ENCODE results near the gene IL10RA. TPM values are rescaled to one million over a fixed set of nuclear protein-coding genes. Genes with fewer than 3 reads are reported as not detected.

IL10RA gene
- total RNA-seq, 1 donor from 2014 or later: 8.9 TPM

- Histone ChIP-seq H3K27me3 (ENCODE audit: control insufficient read depth in 3 of 3, insufficient read depth in 3 of 3, low read length in 3 of 3) (no peaks in the 10 kb centered on the region), H3K4me1 (ENCODE audit: control insufficient read depth in 3 of 3, insufficient read depth in 3 of 3, low read length in 3 of 3) (peaks cover 0 to 13% (median 4%) of the 10 kb centered on the region in 3 donors), H3K36me3 (ENCODE audit: control insufficient read depth in 3 of 3, insufficient read depth in 3 of 3, low read length in 3 of 3) (peaks cover 0 to 4% (median 0%) of the 10 kb centered on the region in 3 donors), H3K27ac (ENCODE audit: low read depth, low read length) (no peak overlapping the region), H3K9ac (ENCODE audit: low read depth in 1 of 3, low read length in 3 of 3) (no peak overlapping the region), H3K4me3 (ENCODE audit: low read length in 3 of 3) (no peak overlapping the region), H3K9me3 (ENCODE audit: control insufficient read depth in 3 of 3, low read length in 3 of 3) (no peaks in the 10 kb centered on the region)
These were observed 12.6 kb downstream of the IL10RA start for GRCh38 chr11:117998664-117999353.

DNA sequence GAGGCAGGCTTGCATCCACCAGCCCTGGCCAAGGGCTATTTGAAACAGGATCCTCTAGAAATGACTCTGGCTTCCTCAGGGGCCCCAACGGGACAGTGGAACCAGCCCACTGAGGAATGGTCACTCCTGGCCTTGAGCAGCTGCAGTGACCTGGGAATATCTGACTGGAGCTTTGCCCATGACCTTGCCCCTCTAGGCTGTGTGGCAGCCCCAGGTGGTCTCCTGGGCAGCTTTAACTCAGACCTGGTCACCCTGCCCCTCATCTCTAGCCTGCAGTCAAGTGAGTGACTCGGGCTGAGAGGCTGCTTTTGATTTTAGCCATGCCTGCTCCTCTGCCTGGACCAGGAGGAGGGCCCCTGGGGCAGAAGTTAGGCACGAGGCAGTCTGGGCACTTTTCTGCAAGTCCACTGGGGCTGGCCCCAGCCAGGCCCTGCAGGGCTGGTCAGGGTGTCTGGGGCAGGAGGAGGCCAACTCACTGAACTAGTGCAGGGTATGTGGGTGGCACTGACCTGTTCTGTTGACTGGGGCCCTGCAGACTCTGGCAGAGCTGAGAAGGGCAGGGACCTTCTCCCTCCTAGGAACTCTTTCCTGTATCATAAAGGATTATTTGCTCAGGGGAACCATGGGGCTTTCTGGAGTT, 13.3 kb downstream of the IL10RA start:
- H3K4me1 ChIP-seq (ENCODE audit: control insufficient read depth in 3 of 3, insufficient read depth in 3 of 3, low read length in 3 of 3): peaks cover 0 to 13% (median 4%) of the 10 kb centered on the region in 3 donors
- no peak overlapping the region for H3K4me3 ChIP-seq (ENCODE audit: low read length in 3 of 3)
- no peak overlapping the region for H3K9ac ChIP-seq (ENCODE audit: low read depth in 1 of 3, low read length in 3 of 3)
- H3K9me3 ChIP-seq (ENCODE audit: control insufficient read depth in 3 of 3, low read length in 3 of 3): no peaks in the 10 kb centered on the region
- H3K27me3 ChIP-seq (ENCODE audit: control insufficient read depth in 3 of 3, insufficient read depth in 3 of 3, low read length in 3 of 3): no peaks in the 10 kb centered on the region
- H3K36me3 ChIP-seq (ENCODE audit: control insufficient read depth in 3 of 3, insufficient read depth in 3 of 3, low read length in 3 of 3): peaks cover 0 to 4% (median 0%) of the 10 kb centered on the region in 3 donors
- no peak overlapping the region for H3K27ac ChIP-seq (ENCODE audit: low read depth, low read length)

GRCh38 chr11:118000067-118000849, 14.1 kb downstream of the IL10RA start:
- peaks cover 0 to 2% (median 0%) of the 10 kb centered on the region in 3 donors for H3K27me3 ChIP-seq (ENCODE audit: control insufficient read depth in 3 of 3, insufficient read depth in 3 of 3, low read length in 3 of 3)
- H3K4me3 ChIP-seq (ENCODE audit: low read length in 3 of 3): no peak overlapping the region
- no peak overlapping the region for H3K9ac ChIP-seq (ENCODE audit: low read depth in 1 of 3, low read length in 3 of 3)
- H3K9me3 ChIP-seq (ENCODE audit: control insufficient read depth in 3 of 3, low read length in 3 of 3): no peaks in the 10 kb centered on the region
- H3K4me1 ChIP-seq (ENCODE audit: control insufficient read depth in 3 of 3, insufficient read depth in 3 of 3, low read length in 3 of 3): peaks cover 0 to 12% (median 1%) of the 10 kb centered on the region in 3 donors
- no peak overlapping the region for H3K27ac ChIP-seq (ENCODE audit: low read depth, low read length)
- peaks cover 0 to 1% (median 0%) of the 10 kb centered on the region in 3 donors for H3K36me3 ChIP-seq (ENCODE audit: control insufficient read depth in 3 of 3, insufficient read depth in 3 of 3, low read length in 3 of 3)

DNA sequence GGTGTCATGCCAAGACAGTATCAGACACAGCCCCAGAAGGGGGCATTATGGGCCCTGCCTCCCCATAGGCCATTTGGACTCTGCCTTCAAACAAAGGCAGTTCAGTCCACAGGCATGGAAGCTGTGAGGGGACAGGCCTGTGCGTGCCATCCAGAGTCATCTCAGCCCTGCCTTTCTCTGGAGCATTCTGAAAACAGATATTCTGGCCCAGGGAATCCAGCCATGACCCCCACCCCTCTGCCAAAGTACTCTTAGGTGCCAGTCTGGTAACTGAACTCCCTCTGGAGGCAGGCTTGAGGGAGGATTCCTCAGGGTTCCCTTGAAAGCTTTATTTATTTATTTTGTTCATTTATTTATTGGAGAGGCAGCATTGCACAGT, 14.6 kb downstream of the IL10RA start:
- no peaks in the 10 kb centered on the region for H3K36me3 ChIP-seq (ENCODE audit: control insufficient read depth in 3 of 3, insufficient read depth in 3 of 3, low read length in 3 of 3)
- no peak overlapping the region for H3K4me3 ChIP-seq (ENCODE audit: low read length in 3 of 3)
- H3K27me3 ChIP-seq (ENCODE audit: control insufficient read depth in 3 of 3, insufficient read depth in 3 of 3, low read length in 3 of 3): peaks cover 0 to 2% (median 0%) of the 10 kb centered on the region in 3 donors
- H3K4me1 ChIP-seq (ENCODE audit: control insufficient read depth in 3 of 3, insufficient read depth in 3 of 3, low read length in 3 of 3): peaks cover 0 to 10% (median 0%) of the 10 kb centered on the region in 3 donors
- no peaks in the 10 kb centered on the region for H3K9me3 ChIP-seq (ENCODE audit: control insufficient read depth in 3 of 3, low read length in 3 of 3)
- no peak overlapping the region for H3K9ac ChIP-seq (ENCODE audit: low read depth in 1 of 3, low read length in 3 of 3)
- no peak overlapping the region for H3K27ac ChIP-seq (ENCODE audit: low read depth, low read length)

DNA sequence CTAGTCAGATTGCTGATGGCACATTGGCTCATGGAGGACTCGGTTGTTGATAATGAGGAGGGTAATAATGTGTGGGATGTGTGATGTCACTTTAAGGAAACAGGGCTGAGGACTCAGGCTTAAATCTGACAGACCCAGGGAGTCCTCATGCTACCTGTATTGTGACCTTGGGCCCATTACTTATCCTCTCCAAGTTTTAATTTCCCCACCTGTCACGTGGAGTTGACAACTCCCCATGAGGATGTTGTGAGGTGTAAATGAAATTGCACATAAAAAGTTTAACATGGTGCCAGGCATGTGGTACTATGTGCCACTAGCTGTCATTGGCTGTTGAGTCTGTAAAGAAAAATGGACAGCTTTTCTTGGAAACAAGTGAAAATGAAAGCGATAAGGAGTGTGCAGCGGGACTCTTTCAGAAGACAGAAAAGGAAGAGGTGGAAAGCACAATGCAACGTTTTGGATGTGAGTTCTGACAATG, 15.3 kb downstream of the IL10RA start:
- peak overlapping the region; percentile 7 for H3K27ac ChIP-seq (ENCODE audit: low read depth, low read length)
- peaks cover 0 to 11% (median 0%) of the 10 kb centered on the region in 3 donors for H3K4me1 ChIP-seq (ENCODE audit: control insufficient read depth in 3 of 3, insufficient read depth in 3 of 3, low read length in 3 of 3)
- H3K9ac ChIP-seq (ENCODE audit: low read depth in 1 of 3, low read length in 3 of 3): no peak overlapping the region

GRCh38 chr11:118002010-118002540, 15.9 kb downstream of the IL10RA start:
- H3K36me3 ChIP-seq (ENCODE audit: control insufficient read depth in 3 of 3, insufficient read depth in 3 of 3, low read length in 3 of 3): no peaks in the 10 kb centered on the region
- H3K9me3 ChIP-seq (ENCODE audit: control insufficient read depth in 3 of 3, low read length in 3 of 3): no peaks in the 10 kb centered on the region
- no peak overlapping the region for H3K4me3 ChIP-seq (ENCODE audit: low read length in 3 of 3)
- H3K4me1 ChIP-seq (ENCODE audit: control insufficient read depth in 3 of 3, insufficient read depth in 3 of 3, low read length in 3 of 3): peaks cover 0 to 11% (median 0%) of the 10 kb centered on the region in 3 donors
- H3K27ac ChIP-seq (ENCODE audit: low read depth, low read length): peak overlapping the region; percentile 61
- peaks cover 0 to 2% (median 0%) of the 10 kb centered on the region in 3 donors for H3K27me3 ChIP-seq (ENCODE audit: control insufficient read depth in 3 of 3, insufficient read depth in 3 of 3, low read length in 3 of 3)
- no peak overlapping the region for H3K9ac ChIP-seq (ENCODE audit: low read depth in 1 of 3, low read length in 3 of 3)

More for the DNA sequence above, 15.3 kb downstream of the IL10RA start:
- peaks cover 0 to 2% (median 0%) of the 10 kb centered on the region in 3 donors for H3K27me3 ChIP-seq (ENCODE audit: control insufficient read depth in 3 of 3, insufficient read depth in 3 of 3, low read length in 3 of 3)
- H3K9me3 ChIP-seq (ENCODE audit: control insufficient read depth in 3 of 3, low read length in 3 of 3): no peaks in the 10 kb centered on the region
- no peak overlapping the region for H3K4me3 ChIP-seq (ENCODE audit: low read length in 3 of 3)
- H3K36me3 ChIP-seq (ENCODE audit: control insufficient read depth in 3 of 3, insufficient read depth in 3 of 3, low read length in 3 of 3): no peaks in the 10 kb centered on the region

DNA sequence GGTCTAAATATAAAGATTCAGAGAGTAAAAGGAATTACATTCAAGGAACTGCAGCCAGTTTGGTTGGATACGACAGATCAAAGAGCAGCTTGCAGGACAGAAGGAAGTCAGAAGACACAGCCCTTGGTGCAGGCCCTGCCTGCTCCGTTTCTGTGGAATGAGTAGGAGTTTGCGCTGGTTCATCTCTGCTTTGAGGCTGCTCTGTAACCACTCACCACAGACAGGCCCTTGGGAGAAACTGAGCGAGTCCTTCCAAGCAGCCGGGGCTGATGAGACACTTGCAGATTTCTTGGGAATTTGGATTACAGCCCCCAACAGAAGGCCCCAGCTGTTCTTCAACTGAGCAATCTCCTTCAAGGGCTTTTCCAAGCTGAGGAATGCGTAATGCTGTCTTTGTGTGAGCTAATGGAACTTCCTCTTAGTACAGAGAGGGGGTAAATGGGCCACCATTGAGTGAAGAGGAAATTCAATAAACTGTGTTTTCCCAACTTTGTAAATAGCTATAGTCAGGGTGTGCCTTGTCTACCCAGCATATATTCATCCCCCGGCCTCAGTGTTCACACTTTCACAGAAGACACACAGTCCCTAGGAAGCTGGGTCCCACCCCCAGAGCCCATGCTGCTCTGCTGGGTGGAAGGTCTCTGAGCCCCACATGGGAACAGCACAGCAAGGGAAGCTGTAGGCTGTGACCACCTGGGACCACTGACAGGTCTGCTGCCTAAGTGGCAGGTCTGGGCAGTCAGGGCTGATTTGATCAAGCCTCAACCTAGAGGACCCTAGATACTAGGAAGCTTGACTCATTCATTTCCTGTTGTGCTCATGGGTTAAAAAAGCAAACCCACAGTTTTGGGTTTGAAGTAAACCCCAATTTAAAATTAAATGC, 16.6 kb downstream of the IL10RA start:
- Histone ChIP-seq H3K27ac (ENCODE audit: low read depth, low read length) (peak overlapping the region; percentile 61), H3K27me3 (ENCODE audit: control insufficient read depth in 3 of 3, insufficient read depth in 3 of 3, low read length in 3 of 3) (peaks cover 0 to 2% (median 0%) of the 10 kb centered on the region in 3 donors), H3K9me3 (ENCODE audit: control insufficient read depth in 3 of 3, low read length in 3 of 3) (no peaks in the 10 kb centered on the region), H3K4me1 (ENCODE audit: control insufficient read depth in 3 of 3, insufficient read depth in 3 of 3, low read length in 3 of 3) (peaks cover 0 to 11% (median 0%) of the 10 kb centered on the region in 3 donors), H3K9ac (ENCODE audit: low read depth in 1 of 3, low read length in 3 of 3) (no peak overlapping the region), H3K36me3 (ENCODE audit: control insufficient read depth in 3 of 3, insufficient read depth in 3 of 3, low read length in 3 of 3) (no peaks in the 10 kb centered on the region), H3K4me3 (ENCODE audit: low read length in 3 of 3) (no peak overlapping the region)

- Histone ChIP-seq H3K9ac (ENCODE audit: low read depth in 1 of 3, low read length in 3 of 3) (no peak overlapping the region), H3K9me3 (ENCODE audit: control insufficient read depth in 3 of 3, low read length in 3 of 3) (no peaks in the 10 kb centered on the region), H3K27me3 (ENCODE audit: control insufficient read depth in 3 of 3, insufficient read depth in 3 of 3, low read length in 3 of 3) (peaks cover 0 to 2% (median 0%) of the 10 kb centered on the region in 3 donors), H3K4me3 (ENCODE audit: low read length in 3 of 3) (no peak overlapping the region), H3K36me3 (ENCODE audit: control insufficient read depth in 3 of 3, insufficient read depth in 3 of 3, low read length in 3 of 3) (no peaks in the 10 kb centered on the region), H3K4me1 (ENCODE audit: control insufficient read depth in 3 of 3, insufficient read depth in 3 of 3, low read length in 3 of 3) (peaks cover 0 to 11% (median 0%) of the 10 kb centered on the region in 3 donors), H3K27ac (ENCODE audit: low read depth, low read length) (no peak overlapping the region)
These were observed 17.3 kb downstream of the IL10RA start for GRCh38 chr11:118003456-118003855.

Data from skeletal muscle tissue (tissue), 4 donors.